Naive thymus-derived CD4-positive, alpha-beta T cell (primary cell): ENCODE data around the gene SURF2. TPM values are rescaled to one million over a fixed set of nuclear protein-coding genes. Genes with fewer than 3 reads are reported as not detected.

Experiments used
- ATAC-seq: fragments of 150-1000 bp; cut with Tn5 transposase; 2 replicates; pipeline ENCODE4 v1.10.0; 2021; ENCODE audit warnings: mild to moderate bottlenecking, moderate library complexity
- CTCF ChIA-PET: fragments of 350-600 bp; sonication (Branson Sonifier 250); formaldehyde crosslinking; loops from one replicate; lab custom pipeline; 2021; ENCODE audit warnings: antibody characterized with exemption; lab: Charles Lee
- POLR2A ChIA-PET: fragments of 350-600 bp; sonication (Branson Sonifier 250); formaldehyde crosslinking; loops from one replicate; lab custom pipeline; 2021; ENCODE audit warnings: antibody characterized with exemption, inconsistent platforms; lab: Charles Lee
- DNase-seq, 9 donors: peaks; one replicate each; pipeline versions ENCODE4 v3.0.0 to v3.0.0-alpha.2; 2020 to 2022; ENCODE audit warnings: mixed read lengths in 1 of 9
- H3K27ac ChIP-seq: one replicate; pipeline ENCODE4 v1.7.0; 2013; ENCODE audit warnings: mild to moderate bottlenecking, low read depth, low read length, moderate library complexity
- H3K27me3 ChIP-seq, 2 donors: one replicate each; pipeline ENCODE4 v1.7.0; 2013; ENCODE audit warnings: low read length in 2 of 2, mild to moderate bottlenecking in 2 of 2, moderate library complexity in 2 of 2; ENCODE audit not compliant: control insufficient read depth in 2 of 2, insufficient read depth in 2 of 2
- H3K36me3 ChIP-seq, 3 experiments: 1 replicate in 2 of 3; 2 replicates in 1 of 3; pipeline ENCODE4 v1.7.0; 2013; ENCODE audit warnings: low read length in 3 of 3, mild to moderate bottlenecking in 3 of 3, moderate library complexity in 1 of 3; ENCODE audit not compliant: insufficient read depth in 3 of 3, control insufficient read depth in 2 of 3
- H3K4me1 ChIP-seq, 2 donors: one replicate each; pipeline ENCODE4 v1.7.0; 2013; ENCODE audit warnings: low read length in 2 of 2, mild to moderate bottlenecking in 2 of 2, moderate library complexity in 1 of 2; ENCODE audit not compliant: control insufficient read depth in 2 of 2, insufficient read depth in 2 of 2
- H3K4me3 ChIP-seq: 2 replicates; pipeline ENCODE4 v1.7.0; 2013; ENCODE audit warnings: mild to moderate bottlenecking, low read length
- H3K9me3 ChIP-seq, 3 experiments: 1 replicate in 2 of 3; 2 replicates in 1 of 3; pipeline ENCODE4 v1.7.0; 2013; ENCODE audit warnings: low read length in 3 of 3; ENCODE audit not compliant: control insufficient read depth in 2 of 3
- H3K27ac Mint-ChIP-seq, 9 donors: one replicate each; pipeline ENCODE4 v1.8.0; 2020 to 2022; ENCODE audit warnings: mixed read lengths in 9 of 9, mild to moderate bottlenecking in 8 of 9, moderate library complexity in 5 of 9, inconsistent platforms in 2 of 9
- H3K27me3 Mint-ChIP-seq, 5 donors: one replicate each; pipeline ENCODE4 v1.8.0; 2021 to 2022; ENCODE audit warnings: mixed read lengths in 5 of 5, mild to moderate bottlenecking in 1 of 5
- H3K36me3 Mint-ChIP-seq, 5 donors: one replicate each; pipeline ENCODE4 v1.8.0; 2020 to 2022; ENCODE audit warnings: mixed read lengths in 5 of 5, mild to moderate bottlenecking in 3 of 5, inconsistent platforms in 1 of 5
- H3K4me1 Mint-ChIP-seq, 7 donors: one replicate each; pipeline ENCODE4 v1.8.0; 2020 to 2022; ENCODE audit warnings: mixed read lengths in 7 of 7, mild to moderate bottlenecking in 3 of 7, inconsistent platforms in 1 of 7
- H3K4me3 Mint-ChIP-seq, 10 donors: one replicate each; pipeline ENCODE4 v1.8.0; 2020 to 2022; ENCODE audit warnings: mild to moderate bottlenecking in 10 of 10, mixed read lengths in 10 of 10, moderate library complexity in 6 of 10, inconsistent platforms in 2 of 10
- H3K9me3 Mint-ChIP-seq, 11 donors: one replicate each; pipeline ENCODE4 v1.8.0; 2020 to 2022; ENCODE audit warnings: mixed read lengths in 11 of 11, mild to moderate bottlenecking in 4 of 11, inconsistent platforms in 1 of 11, moderate library complexity in 1 of 11
- intact Hi-C, 2 donors: fragments of 100-400 bp; cut with micrococcal nuclease; formaldehyde crosslinking; loops; one replicate each; pipeline ENCODE4 v1.15.1; 2023
- polyA plus RNA-seq, 2 donors: library from polyadenylated mRNA; unstranded; fragments of 300-500 nt; fragmentation: Illumina TruSeq; gene quantifications; one replicate each; pipeline ENCODE4 v1.2.3, GENCODE V29; 2021
- total RNA-seq, 6 experiments: library from RNA in 5 of 6; stranded (reverse) in 5 of 6; gene quantifications; 1 replicate in 5 of 6; 2 replicates in 1 of 6; pipeline ENCODE4 v1.2.3 and lab custom pipeline; 2021 to 2026

Gene SURF2
- total and polyA plus RNA-seq, 7 experiments from 2014 or later = 15.0 to 44.5 (median 21.9) TPM

GRCh38 chr9:133405508-133406438 is 49.4 kb downstream of the SURF2 start:
- peaks cover 6 to 35% (median 8%) of the 10 kb centered on the region in 5 donors for H3K36me3 Mint-ChIP-seq
- ChIA-PET POLR2A (no interaction called here), CTCF (interaction anchor here (0.7 to 4.1 kb wide), 2 partner anchors 81 to 219 kb away, joined by 4 to 19 read pairs; no protein-coding TSS in a partner anchor)
- no peak overlapping the region for H3K4me3 Mint-ChIP-seq
- H3K4me1 Mint-ChIP-seq = peaks cover 2 to 14% (median 10%) of the 10 kb centered on the region in 7 donors
- Histone ChIP-seq H3K27ac (no peak overlapping the region), H3K36me3 (peaks cover 3 to 70% (median 4%) of the 10 kb centered on the region in 3 experiments), H3K4me3 (no peak overlapping the region), H3K9me3 (no peaks in the 10 kb centered on the region), H3K4me1 (no peaks in the 10 kb centered on the region), H3K27me3 (no peaks in the 10 kb centered on the region)
- intact Hi-C loops = loop anchor here (1.0 to 5.0 kb wide), 5 partner anchors 29 to 322 kb away; partner anchors contain the start of genes SLC2A6 (in 2 of the 2), STKLD1 (in 1 of the 2), SURF1 (in 1 of the 2) and SURF2 (in 1 of the 2)
- peaks cover 0 to 2% (median 0%) of the 10 kb centered on the region in 11 donors for H3K9me3 Mint-ChIP-seq
- DNase-seq = no peak
- no peaks in the 10 kb centered on the region for H3K27me3 Mint-ChIP-seq
- H3K27ac Mint-ChIP-seq = peak overlapping the region in 2 of 9 donors; percentile 38 to 71
- no peak for ATAC-seq

- intact Hi-C loops = loop anchor here (1.0 to 5.0 kb wide), 4 partner anchors 50 to 321 kb away; partner anchors contain the start of genes SLC2A6 (in 2 of the 2), SURF1 (in 1 of the 2) and SURF2 (in 1 of the 2)
- ATAC-seq = peak; percentile 94
- Mint-ChIP-seq H3K27me3 (no peaks in the 10 kb centered on the region), H3K4me1 (peaks cover 2 to 14% (median 10%) of the 10 kb centered on the region in 7 donors), H3K36me3 (peaks cover 6 to 38% (median 11%) of the 10 kb centered on the region in 5 donors), H3K27ac (peak overlapping the region in 7 of 9 donors; percentile 1 to 86 (median 51)), H3K9me3 (peaks cover 0 to 2% (median 0%) of the 10 kb centered on the region in 11 donors), H3K4me3 (no peak overlapping the region)
- peak; percentile 59 to 78 (median 71) for DNase-seq
- no peak overlapping the region for H3K4me3 ChIP-seq
- peaks cover 3 to 78% (median 4%) of the 10 kb centered on the region in 3 experiments for H3K36me3 ChIP-seq
- ChIA-PET POLR2A (no interaction called here), CTCF (interaction anchor here (0.7 to 1.3 kb wide), 2 partner anchors 9 to 80 kb away, joined by 3 to 4 read pairs; no protein-coding TSS in a partner anchor)
- H3K27me3 ChIP-seq = no peaks in the 10 kb centered on the region
- no peaks in the 10 kb centered on the region for H3K9me3 ChIP-seq
- H3K4me1 ChIP-seq = no peaks in the 10 kb centered on the region
- H3K27ac ChIP-seq = no peak overlapping the region
These were observed 50.3 kb downstream of the SURF2 start for GRCh38 chr9:133406480-133407307.

- Histone ChIP-seq H3K36me3 (peaks cover 3 to 80% (median 13%) of the 10 kb centered on the region in 3 experiments), H3K4me3 (no peak overlapping the region), H3K9me3 (no peaks in the 10 kb centered on the region), H3K27ac (no peak overlapping the region), H3K27me3 (no peaks in the 10 kb centered on the region), H3K4me1 (no peaks in the 10 kb centered on the region)
- ChIA-PET CTCF (interaction anchor here (1.3 kb wide), 1 partner anchor 8 kb away, joined by 3 read pairs; no protein-coding TSS in a partner anchor), POLR2A (no interaction called here)
- H3K4me3 Mint-ChIP-seq = no peak overlapping the region
- no peak overlapping the region for H3K27ac Mint-ChIP-seq
- intact Hi-C loops = loop anchor here in 1 of 2 donors (5.0 kb wide), 1 partner anchor 319 kb away; no protein-coding TSS in a partner anchor
- peaks cover 2 to 15% (median 10%) of the 10 kb centered on the region in 7 donors for H3K4me1 Mint-ChIP-seq
- DNase-seq (no peak), ATAC-seq (no peak)
- H3K36me3 Mint-ChIP-seq = peaks cover 6 to 38% (median 11%) of the 10 kb centered on the region in 5 donors
- no peaks in the 10 kb centered on the region for H3K27me3 Mint-ChIP-seq
- H3K9me3 Mint-ChIP-seq = peaks cover 0 to 2% (median 0%) of the 10 kb centered on the region in 11 donors
These were observed 51.7 kb downstream of the SURF2 start for GRCh38 chr9:133408042-133408441.

Other genes with a start within 250 kb of the SURF2 start
- 100 to 1,000 TPM in 2 of 5 experiments, 10 to 100 TPM in 3; 73.9 to 123 (median 79.7) TPM for gene RALGDS, start 235.3 kb upstream of the SURF2 start, total RNA-seq
- 10 to 100 TPM; 17.8 to 35.7 TPM for gene RALGDS, start 235.3 kb upstream of the SURF2 start, polyA plus RNA-seq
- gene GBGT1, start 192.6 kb upstream of the SURF2 start, total RNA-seq = 10 to 100 TPM in 2 of 5 experiments, 1 to 10 TPM in 3; 3.4 to 14.8 (median 5.5) TPM
- under 1 TPM in 1 of 2 donors, not detected in 1; 0.14 TPM for gene GBGT1, start 192.6 kb upstream of the SURF2 start, polyA plus RNA-seq
- gene OBP2B, start 147.3 kb upstream of the SURF2 start, total RNA-seq = not detected
- gene OBP2B, start 147.3 kb upstream of the SURF2 start, polyA plus RNA-seq = not detected
- gene ABO, start 81.3 kb upstream of the SURF2 start, total RNA-seq = 1 to 10 TPM in 2 of 5 experiments, not detected in 3; 1.7 to 3.3 TPM
- gene ABO, start 81.3 kb upstream of the SURF2 start, polyA plus RNA-seq = not detected
- 10 to 100 TPM; 15.4 to 33.5 (median 23.4) TPM for gene SURF6, start 20.4 kb upstream of the SURF2 start, total RNA-seq
- gene SURF6, start 20.4 kb upstream of the SURF2 start, polyA plus RNA-seq = 10 to 100 TPM in 1 of 2 donors, 1 to 10 TPM in 1; 9.8 to 18.7 TPM
- 10 to 100 TPM; 26.5 to 44.6 (median 32.8) TPM for gene MED22, start 8.4 kb upstream of the SURF2 start, total RNA-seq
- gene MED22, start 8.4 kb upstream of the SURF2 start, polyA plus RNA-seq = 10 to 100 TPM; 13.5 to 20.2 TPM
- gene RPL7A, start 8.3 kb upstream of the SURF2 start, total RNA-seq = 1,000 to 10,000 TPM; 2,002 to 2,815 (median 2,428) TPM
- gene RPL7A, start 8.3 kb upstream of the SURF2 start, polyA plus RNA-seq = 1,000 to 10,000 TPM; 1,347 to 1,421 TPM
- 10 to 100 TPM; 40.5 to 53.5 (median 47.9) TPM for gene SURF1, start 63 bp upstream of the SURF2 start, total RNA-seq
- gene SURF1, start 63 bp upstream of the SURF2 start, polyA plus RNA-seq = 100 to 1,000 TPM in 1 of 2 donors, 10 to 100 TPM in 1; 96.1 to 128 TPM
- 100 to 1,000 TPM in 1 of 5 experiments, 10 to 100 TPM in 4; 72.5 to 196 (median 75.1) TPM for gene SURF4, start 19.5 kb downstream of the SURF2 start, total RNA-seq
- gene SURF4, start 19.5 kb downstream of the SURF2 start, polyA plus RNA-seq = 100 to 1,000 TPM in 1 of 2 donors, 10 to 100 TPM in 1; 99.5 to 121 TPM
- gene STKLD1, start 19.8 kb downstream of the SURF2 start, total RNA-seq = 1 to 10 TPM; 1.1 to 1.8 (median 1.5) TPM
- under 1 TPM in 1 of 2 donors, not detected in 1; 0.78 TPM for gene STKLD1, start 19.8 kb downstream of the SURF2 start, polyA plus RNA-seq
- gene REXO4, start 61.5 kb downstream of the SURF2 start, total RNA-seq = 10 to 100 TPM; 17.8 to 44.1 (median 28.6) TPM
- gene REXO4, start 61.5 kb downstream of the SURF2 start, polyA plus RNA-seq = 10 to 100 TPM; 14.0 to 29.9 TPM
- gene ADAMTS13, start 65.8 kb downstream of the SURF2 start, total RNA-seq = 1 to 10 TPM; 1.6 to 3.1 (median 2.5) TPM
- gene ADAMTS13, start 65.8 kb downstream of the SURF2 start, polyA plus RNA-seq = under 1 TPM; 0.07 to 0.35 TPM
- gene CACFD1, start 103.4 kb downstream of the SURF2 start, total RNA-seq = 1 to 10 TPM in 4 of 5 experiments, under 1 TPM in 1; 0.56 to 4.7 (median 3.1) TPM
- gene CACFD1, start 103.4 kb downstream of the SURF2 start, polyA plus RNA-seq = 1 to 10 TPM; 2.5 to 3.7 TPM
- 10 to 100 TPM in 1 of 5 experiments, 1 to 10 TPM in 4; 2.4 to 34.7 (median 3.6) TPM for gene SLC2A6, start 122.5 kb downstream of the SURF2 start, total RNA-seq
- gene SLC2A6, start 122.5 kb downstream of the SURF2 start, polyA plus RNA-seq = 1 to 10 TPM; 2.6 TPM
- gene MYMK, start 168.4 kb downstream of the SURF2 start, total RNA-seq = not detected
- not detected for gene MYMK, start 168.4 kb downstream of the SURF2 start, polyA plus RNA-seq
- 1 to 10 TPM in 1 of 5 experiments, under 1 TPM in 3, not detected in 1; 0.69 to 2.7 (median 0.81) TPM for gene ADAMTSL2, start 178.2 kb downstream of the SURF2 start, total RNA-seq
- under 1 TPM; 0.16 to 0.19 TPM for gene ADAMTSL2, start 178.2 kb downstream of the SURF2 start, polyA plus RNA-seq